GM19023 (cell line): Measurements from ENCODE around the gene STAT4.

Experiments
- ATAC-seq: cut with Tn5 transposase; IDR thresholded peaks from one replicate; pipeline ENCODE4 v1.9.1; 2021; ENCODE audit warnings: mild to moderate bottlenecking, moderate library complexity; ENCODE audit not compliant: unreplicated experiment

STAT4 gene

DNA sequence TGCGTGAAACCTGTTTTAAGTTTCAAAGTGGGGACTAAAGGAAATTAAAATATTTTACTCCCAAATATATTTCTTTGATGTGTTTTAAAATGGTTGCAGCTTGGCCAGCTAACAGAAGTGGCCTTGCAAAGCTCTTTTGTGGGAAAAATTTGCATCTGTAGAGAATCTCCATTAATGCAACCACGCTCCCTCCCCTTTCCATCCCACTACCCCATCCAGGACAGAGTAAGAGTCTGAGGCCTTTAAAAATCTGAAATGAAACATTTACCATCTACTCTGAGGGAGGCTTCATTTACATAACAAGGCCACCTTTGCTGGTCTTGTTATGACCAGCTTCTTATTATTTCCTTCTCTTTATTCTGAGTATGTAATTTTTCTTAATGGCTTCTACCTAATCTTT lies 63.5 kb downstream of the STAT4 start:
- no peak for ATAC-seq

DNA sequence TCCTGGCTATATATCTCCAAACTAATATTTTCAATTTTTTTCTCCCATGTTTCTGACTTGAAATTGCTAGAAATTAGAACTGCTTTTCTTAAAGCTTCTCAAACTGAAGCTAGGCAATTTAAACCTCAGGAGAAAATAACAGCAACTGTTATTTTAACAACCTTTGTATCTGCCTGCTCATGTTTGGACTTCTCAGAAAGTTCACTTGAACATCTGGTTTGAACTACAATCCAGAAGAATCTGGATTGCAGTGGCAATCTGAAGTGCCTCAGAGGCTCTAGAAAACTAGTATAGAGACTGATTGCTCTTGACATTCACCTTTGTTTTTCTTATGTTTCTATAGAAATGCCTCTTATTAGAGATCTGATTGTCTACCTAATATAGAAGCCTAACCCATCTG lies 64.1 kb downstream of the STAT4 start:
- no peak for ATAC-seq

DNA sequence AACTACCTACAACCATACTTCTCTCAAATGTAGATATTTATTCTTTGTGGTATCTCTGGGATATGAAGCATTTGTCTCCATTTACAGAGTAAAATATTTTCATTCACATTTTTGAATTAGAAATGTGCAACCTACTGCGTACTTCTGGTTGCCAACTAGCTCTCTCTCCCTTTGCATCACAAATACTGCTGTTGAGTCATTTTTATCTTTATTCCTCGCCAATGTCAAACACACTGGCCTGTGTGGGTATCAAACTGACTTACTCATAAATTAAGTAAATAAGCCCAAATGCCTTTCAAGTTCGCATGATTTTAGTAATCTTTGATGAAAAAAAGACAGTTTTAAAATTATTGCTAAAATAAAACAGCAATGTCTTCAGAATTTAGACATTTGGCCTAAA lies 67.3 kb downstream of the STAT4 start:
- no peak for ATAC-seq

DNA sequence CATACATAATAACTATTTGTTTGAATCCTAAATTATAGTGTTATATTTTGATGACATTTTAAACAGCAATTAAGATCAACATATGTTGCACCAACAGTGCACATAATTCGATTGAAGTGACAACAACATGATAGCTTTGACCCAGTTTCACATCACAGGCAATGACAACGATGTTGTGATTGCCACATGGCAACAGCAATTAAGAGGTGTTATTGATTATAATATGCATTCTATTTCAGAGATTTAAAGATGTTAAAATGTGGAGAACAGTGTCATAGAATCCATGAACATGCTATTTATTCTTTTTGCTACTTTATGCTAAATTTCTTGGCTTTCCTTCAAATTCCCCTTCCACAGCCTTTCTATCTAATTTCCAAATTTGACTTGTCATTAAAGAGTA lies 68.5 kb downstream of the STAT4 start:
- no peak for ATAC-seq

DNA sequence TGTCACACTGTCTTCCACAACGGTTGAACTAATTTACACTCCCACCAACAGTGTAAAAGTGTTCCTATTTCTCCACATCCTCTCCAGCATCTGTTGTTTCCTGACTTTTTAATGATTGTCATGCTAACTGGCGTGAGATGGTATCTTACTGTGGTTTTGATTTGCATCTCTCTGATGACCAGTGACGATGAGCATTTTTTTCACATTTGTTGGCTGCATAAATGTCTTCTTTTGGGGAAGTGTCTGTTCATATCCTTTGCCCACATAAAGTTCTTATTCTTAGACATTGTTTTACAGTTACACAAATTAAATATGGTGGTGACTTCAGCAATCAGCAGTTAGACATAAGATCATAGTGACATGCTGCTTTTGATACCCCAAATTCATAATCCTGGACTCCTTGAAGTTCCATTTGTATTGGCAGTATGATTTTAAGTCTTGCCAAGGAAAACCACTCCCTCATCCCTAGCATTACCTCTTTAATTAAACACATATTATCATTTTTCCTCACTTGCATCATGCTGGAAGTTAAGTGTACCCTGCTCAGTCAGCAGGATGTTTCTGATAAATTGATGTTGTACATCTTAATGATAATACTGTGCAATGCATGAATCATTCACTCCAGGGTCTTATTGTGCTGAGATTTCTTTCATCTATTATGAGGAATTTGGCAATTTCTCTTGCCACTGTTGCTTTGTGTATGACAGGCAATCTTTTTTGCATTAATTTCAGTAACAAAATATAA lies 69.2 kb downstream of the STAT4 start:
- ATAC-seq: no peak

DNA sequence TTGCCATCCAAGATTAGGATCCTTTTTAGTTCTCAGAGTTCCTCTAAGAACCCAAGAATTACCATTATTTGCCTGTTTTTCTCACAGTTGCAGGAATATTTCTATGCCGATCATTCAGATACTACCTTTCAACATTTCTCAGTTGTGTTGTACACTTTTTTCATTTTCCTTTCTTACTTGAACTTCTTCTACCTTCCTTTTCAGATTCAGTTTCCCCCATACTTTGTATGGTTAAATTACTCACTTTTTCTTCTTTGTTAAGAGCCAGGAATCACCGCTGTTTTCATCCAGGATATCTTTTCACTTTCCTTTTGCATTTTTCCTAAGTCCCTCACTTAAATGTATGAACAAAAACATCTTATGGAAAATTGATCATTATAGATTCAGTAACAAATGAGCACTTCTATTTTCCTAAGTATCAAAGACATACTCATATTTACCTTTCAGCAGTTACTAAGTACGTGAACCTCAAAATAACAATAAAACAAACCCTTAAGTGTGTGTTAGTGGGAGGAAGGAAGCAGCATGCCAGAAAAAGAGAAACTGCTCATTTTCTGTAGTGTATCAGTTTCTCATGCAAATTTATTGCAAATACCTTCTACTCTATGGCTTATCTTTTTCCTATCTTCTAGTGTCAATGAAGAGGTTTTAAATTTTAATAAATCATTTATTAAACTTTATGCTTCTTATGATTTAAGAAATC lies 72.5 kb downstream of the STAT4 start:
- no peak for ATAC-seq

GRCh38 chr2:191070276-191070675 lies 80.5 kb downstream of the STAT4 start:
- ATAC-seq: no peak

GRCh38 chr2:191069606-191070005 lies 81.2 kb downstream of the STAT4 start:
- ATAC-seq: no peak

- ATAC-seq: no peak
Measured at GRCh38 chr2:191066919-191067233, 83.9 kb downstream of the STAT4 start.

DNA sequence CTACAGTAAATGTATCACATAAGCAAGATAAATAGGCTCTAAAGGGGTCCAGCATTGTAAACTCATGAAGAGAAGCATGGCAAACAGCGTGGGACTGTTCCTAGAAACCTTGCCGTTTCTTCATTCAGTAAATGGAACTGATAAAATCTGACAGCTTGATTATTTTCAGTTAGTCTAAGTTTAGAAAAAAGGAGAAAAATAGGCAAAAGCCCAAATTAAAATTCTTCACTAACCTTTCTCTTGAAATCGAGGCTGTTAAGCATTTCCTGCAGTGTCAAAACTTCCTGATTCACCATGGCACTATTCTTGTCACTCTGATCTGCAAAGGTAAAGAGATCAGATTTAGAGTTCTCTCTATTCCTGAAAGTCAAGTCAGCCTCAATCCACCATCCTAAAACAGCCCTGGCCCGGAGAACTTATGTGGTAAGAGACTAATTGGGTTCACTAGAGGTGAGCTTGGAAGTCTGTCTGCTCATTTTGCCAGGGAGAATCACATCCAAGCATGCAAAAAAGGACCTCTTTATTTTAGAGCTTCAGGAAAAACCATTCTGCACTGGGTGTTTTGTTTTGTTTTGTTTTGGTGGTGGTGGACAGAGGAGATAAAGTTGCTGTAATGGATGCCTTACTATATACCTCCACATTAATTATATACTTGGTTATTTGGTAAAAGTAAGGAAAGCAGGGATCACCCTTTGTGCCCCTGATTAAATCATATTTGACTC lies 84.4 kb downstream of the STAT4 start:
- no peak for ATAC-seq

GRCh38 chr2:191065785-191066184 lies 85.0 kb downstream of the STAT4 start:
- no peak for ATAC-seq

GRCh38 chr2:191064590-191064989 lies 86.2 kb downstream of the STAT4 start:
- no peak for ATAC-seq

- ATAC-seq: no peak
Measured at GRCh38 chr2:191063584-191063983, 87.2 kb downstream of the STAT4 start.

DNA sequence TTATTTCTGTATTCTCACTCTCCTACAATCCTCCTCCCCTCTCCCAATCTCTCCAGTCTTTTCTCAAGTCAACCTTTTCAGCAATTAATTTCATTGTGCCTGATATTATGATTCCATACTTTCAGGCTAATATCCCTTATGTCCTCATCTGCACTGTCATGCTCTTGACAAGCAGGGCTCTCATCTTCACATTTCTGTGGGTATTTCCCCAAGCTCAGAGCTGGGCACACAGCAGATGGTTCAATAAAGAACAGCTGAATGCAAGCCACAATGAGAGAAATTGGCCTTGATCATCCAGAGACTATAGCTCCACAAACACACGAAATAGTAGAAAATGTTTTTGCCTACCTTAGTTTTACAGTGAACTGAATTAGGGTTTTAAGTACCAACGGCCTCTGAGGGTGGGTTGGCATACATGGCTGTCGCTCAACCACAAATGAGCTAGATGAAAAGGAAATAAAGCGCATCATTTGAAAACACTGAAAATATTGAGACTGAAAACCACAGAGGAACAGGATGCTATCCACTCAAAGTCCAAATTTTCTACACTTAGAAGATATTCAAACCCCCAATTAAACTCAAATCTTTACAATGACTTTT lies 89.3 kb downstream of the STAT4 start:
- ATAC-seq: no peak

GRCh38 chr2:191059308-191059707 lies 91.5 kb downstream of the STAT4 start:
- no peak for ATAC-seq

DNA sequence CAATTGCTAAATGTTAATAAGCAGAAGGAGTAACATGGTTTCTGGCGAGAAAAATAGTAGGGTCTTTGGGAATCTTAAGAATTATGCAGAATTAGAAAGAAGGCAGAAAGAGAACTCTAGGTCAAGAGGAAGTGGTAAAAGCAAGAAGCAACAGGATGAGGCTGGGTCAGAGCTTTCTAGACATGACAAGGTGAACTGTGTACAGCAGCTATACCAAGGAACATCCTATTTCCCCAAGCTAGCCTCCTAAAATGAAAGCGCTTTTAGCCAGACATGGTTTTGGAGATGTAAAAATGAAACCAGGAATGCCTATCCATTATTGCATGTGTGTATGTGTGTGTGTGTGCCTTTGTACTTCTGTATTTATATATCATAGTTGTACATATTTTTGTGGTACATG lies 94.6 kb downstream of the STAT4 start:
- no peak for ATAC-seq

DNA sequence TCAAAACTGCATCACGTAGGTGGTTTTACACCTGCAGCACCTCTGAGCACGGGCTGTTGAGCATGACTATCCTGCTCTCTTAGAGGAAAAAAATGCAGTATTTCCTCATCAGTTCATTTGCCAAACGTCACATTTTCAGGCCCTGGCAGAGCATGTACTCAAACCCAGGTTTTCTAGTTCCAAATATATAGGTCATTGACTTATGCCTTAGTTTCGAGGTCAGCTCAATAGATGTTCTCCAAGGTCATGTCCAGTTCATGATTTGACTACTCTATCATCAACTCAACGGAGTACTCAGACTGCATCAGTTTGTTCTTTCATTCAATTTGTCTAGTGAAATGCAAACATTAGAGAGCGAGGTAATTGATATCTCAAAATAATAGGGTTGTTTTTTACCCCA lies 97.5 kb downstream of the STAT4 start:
- ATAC-seq: no peak

- no peak for ATAC-seq
Measured at GRCh38 chr2:191051825-191052778, 98.7 kb downstream of the STAT4 start.

GRCh38 chr2:191051177-191051576 lies 99.6 kb downstream of the STAT4 start:
- ATAC-seq: no peak

- ATAC-seq: no peak
Measured at GRCh38 chr2:191050640-191050987, 100.2 kb downstream of the STAT4 start.
